HG02884 (cell line): Measurements from ENCODE around the gene BTBD19.
A peak's percentile ranks its signal among the peaks of the same experiment; 100 is the strongest.
"Not testable (repeated sequence)": the region's sequence is repeated elsewhere in the genome, so short reads cannot be mapped to it uniquely, and the experiment has no call there.

Experiments used
- ATAC-seq: cut with Tn5 transposase; IDR thresholded peaks from one replicate; pipeline ENCODE4 v1.9.1; 2021; ENCODE audit warnings: mild to moderate bottlenecking, moderate library complexity; ENCODE audit not compliant: unreplicated experiment

Gene BTBD19, protein sequence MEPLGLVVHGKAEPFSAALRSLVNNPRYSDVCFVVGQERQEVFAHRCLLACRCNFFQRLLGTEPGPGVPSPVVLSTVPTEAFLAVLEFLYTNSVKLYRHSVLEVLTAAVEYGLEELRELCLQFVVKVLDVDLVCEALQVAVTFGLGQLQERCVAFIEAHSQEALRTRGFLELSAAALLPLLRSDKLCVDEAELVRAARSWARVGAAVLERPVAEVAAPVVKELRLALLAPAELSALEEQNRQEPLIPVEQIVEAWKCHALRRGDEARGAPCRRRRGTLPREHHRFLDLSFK

DNA sequence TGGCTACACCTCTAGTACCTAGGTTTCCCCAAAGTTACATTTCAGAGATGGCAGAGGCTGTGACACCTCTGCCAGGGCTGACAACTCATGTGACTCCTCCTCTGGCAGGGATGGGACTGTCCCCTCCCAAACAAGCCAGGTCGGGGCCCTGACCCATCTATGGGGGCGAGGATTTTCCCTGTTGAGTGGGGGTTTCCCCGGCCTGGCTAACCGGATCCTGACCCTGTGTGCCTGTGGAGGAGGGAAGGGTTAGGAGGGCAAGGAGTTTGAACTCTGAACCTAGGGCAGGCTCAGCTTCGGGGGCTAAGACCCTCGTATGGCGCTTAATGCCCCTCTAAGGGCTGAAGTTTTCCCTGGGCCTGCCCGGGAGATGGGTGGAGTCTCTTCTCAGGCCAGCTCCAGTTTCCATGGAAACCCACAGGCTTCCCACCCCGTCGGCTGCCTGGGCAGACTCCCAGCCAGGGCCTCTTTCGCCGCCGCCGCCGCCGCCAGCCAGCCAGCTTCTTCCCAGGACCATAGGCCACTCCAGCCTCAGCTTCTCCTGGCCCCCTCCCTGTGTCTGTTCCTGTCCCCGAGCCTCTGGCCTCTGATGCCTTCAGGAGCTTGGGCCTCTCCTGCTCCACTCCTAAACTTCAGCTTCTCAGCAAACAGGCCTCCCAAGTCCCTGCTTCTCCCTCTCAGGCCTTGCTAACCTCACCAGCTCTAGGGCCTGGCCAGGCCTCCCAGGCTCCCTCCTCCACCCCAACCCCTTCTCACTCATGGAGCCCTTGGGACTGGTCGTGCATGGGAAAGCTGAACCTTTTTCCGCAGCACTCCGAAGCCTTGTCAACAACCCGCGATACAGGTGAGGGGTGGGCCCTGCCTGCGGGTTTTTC, at the start of gene BTBD19:
BTBD19 (plus strand) TSS at position 461 of the 875 bp plus-strand sequence; CDS start at position 759, 298 bp downstream.
- ATAC-seq = no peak

DNA sequence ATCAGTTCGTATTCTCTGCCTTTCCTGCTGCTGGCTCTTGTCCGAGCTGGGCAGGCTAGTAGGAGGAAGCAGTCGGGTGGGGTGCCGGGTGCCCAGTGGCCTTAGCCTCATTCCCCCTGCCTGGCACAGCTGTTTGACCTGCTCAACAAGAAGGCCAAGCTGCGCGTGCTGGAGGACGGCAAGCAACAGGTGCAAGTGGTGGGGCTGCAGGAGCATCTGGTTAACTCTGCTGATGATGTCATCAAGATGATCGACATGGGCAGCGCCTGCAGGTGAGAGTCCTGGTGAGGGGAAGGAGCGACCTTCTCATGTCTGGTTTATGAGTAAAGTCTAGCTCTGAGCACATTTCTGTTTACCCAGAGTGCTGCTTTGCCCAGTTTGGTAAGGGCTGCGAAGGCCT, 49.2 kb upstream of the BTBD19 start:
- ATAC-seq = no peak

DNA sequence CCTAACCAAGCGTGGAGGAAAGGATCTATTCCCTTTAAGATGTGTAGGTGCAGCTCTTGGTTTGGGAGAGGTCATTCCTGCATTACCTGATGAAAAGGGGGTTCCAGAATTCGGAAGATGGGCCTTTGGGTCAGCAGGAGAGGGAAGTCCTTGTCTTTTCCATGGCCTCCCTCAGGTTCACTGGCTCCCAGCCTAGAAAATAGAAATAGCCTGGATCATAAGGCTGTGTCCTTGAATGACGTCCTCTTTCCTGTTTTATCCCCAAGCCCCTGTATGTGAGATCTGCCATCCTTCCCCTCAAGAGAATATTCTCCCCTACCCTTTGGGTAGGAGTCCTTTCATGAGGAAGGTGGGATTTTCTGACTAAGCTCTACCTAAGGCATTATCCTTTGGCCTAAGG, 47.4 kb upstream of the BTBD19 start:
- ATAC-seq = no peak

DNA sequence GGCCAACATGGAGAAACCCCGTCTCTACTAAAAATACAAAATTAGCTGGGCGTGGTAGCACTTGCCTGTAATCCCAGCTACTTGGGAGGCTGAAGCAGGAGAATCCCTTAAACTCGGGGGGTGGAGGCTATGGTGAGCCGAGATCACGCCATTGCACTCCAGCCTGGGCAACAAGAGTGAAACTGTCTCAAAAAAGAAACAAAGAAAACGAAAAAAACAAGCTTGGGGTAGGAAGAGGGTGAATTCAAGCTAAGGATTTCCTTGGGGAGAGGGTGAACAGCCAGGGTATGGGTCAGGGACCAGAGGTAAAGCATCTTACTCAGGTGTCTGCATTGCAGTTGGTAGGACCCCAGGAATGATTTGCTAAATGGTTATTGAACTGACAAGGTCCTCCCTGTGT, 41.9 kb upstream of the BTBD19 start:
- not testable (repeated sequence) for ATAC-seq

DNA sequence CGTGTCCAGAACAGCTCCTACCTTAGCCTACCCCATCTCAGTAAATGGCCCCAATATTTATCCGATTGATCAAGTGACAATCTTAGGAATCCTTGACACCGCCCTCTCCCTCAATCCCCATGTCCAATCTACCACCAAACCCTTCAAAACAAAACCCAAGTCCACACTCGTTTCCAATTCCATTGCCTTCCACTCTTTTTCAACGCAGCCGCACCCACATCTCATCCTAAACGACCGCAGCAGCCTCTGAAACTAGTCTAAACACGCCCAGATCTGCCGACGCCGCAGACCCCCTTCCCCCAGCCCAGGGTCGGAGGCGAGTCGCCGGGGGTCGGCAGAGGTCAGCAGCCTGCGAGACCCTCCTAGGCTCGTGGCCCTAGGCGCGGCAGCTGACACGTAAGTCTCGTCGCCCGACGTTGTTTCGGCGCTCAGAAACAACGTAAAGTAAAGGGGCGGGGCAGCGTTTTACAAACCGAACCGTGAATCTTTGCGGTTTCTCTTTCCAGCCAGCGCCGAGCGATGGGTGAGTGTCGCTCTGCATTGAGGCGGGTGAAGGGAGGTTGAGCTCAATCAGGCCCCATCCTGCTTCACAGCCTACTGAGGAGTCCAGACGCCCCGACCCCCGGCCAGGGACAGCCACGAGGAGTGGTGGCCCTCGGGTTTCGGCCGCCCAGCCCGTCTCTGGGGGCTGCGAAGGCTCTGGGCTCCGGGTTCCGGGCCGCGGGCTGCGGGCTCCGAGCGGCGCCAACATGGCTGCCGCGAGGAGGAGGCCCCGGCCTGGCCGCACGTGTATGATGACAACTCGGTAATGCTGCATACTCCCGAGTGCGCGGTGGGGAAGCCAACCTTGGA, 33.0 kb upstream of the BTBD19 start, which contains the start of gene RPS8:
RPS8 (plus strand) TSS at position 463 of the 852 bp plus-strand sequence; CDS start at position 520, 57 bp downstream.
- ATAC-seq = peak; percentile 67

DNA sequence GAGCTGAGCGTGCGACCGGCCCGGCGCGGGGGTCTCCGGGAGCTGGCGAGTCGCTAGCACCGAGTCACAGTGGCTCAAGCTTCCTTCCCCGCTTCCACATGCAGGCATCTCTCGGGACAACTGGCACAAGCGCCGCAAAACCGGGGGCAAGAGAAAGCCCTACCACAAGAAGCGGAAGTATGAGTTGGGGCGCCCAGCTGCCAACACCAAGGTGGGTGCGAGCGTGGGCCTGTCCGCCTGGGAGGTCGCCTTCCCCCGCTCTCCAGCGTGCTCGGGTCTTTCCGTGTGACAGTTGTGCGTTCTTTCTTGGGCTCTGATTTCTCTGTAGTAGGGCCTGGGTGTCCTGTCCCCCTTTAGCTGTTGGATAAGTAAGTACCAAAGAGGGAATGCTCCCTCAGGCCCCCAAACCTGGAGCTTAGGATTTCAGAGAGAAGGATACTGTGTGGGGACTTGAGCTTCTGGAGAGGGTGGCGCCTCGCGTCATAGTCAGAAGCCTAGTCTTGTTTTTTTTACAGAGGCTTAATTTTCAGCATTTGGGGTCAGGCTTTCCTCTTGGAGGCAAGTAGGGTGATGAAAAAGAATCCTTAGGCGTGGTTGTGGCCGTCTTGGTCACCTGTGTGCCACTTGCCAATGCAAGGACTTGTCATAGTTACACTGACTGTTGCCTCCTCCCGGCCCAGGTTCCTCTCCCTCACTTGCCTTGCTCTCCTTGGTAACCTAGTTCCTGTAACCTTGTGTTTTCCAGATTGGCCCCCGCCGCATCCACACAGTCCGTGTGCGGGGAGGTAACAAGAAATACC, 32.2 kb upstream of the BTBD19 start:
- ATAC-seq = no peak

DNA sequence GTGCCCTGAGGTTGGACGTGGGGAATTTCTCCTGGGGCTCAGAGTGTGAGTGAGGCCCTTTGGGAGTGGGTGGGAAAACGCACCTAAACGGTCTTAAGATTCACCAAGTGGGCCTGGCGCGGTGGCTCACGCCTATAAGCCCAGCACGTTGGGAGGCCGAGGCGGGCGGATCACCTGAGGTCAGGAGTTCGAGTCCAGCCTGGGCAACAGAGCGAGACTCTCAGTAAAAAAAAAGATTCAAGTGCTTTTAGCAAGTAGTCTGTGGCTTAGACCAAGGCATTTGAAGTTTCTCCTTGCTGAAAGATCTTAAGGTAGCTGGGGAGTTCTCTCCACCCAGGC, 31.6 kb upstream of the BTBD19 start:
- no peak for ATAC-seq

DNA sequence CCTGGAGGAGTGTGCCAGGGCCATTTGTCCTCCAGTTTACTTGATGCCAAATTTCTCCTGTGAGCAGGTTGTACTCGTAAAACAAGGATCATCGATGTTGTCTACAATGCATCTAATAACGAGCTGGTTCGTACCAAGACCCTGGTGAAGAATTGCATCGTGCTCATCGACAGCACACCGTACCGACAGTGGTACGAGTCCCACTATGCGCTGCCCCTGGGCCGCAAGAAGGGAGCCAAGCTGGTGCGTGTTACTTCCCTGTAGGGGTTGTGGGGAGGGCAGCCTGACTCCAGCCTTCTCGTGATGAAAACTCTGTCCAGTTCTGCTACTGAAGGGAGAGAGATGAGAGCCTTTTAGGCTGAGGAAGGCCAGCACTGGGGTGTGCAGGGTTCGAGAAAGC, 30.8 kb upstream of the BTBD19 start:
- no peak for ATAC-seq

DNA sequence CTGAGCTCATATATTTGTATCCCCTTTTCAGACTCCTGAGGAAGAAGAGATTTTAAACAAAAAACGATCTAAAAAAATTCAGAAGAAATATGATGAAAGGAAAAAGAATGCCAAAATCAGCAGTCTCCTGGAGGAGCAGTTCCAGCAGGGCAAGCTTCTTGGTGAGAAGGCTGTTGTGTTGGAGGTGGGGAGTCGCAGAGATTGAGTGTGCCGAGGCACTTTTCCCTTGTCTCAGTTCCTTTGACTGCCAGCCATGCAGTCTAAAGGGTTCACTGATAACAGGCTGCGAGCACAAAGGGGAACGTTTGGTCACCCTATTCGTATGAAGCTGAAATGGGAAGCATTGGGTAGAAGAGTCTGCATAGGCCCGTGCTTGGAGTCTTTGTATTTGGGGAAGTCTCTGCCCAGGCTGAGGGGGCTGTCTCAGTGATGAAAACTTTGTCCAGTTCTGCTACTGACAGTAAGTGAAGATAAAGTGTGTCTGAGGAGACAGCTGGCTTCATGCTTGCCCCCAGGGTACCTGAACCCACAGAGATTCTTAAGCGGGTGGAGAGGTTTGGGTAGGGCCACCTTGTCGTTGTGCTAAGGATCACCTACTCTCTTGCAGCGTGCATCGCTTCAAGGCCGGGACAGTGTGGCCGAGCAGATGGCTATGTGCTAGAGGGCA, 30.2 kb upstream of the BTBD19 start:
- no peak for ATAC-seq

DNA sequence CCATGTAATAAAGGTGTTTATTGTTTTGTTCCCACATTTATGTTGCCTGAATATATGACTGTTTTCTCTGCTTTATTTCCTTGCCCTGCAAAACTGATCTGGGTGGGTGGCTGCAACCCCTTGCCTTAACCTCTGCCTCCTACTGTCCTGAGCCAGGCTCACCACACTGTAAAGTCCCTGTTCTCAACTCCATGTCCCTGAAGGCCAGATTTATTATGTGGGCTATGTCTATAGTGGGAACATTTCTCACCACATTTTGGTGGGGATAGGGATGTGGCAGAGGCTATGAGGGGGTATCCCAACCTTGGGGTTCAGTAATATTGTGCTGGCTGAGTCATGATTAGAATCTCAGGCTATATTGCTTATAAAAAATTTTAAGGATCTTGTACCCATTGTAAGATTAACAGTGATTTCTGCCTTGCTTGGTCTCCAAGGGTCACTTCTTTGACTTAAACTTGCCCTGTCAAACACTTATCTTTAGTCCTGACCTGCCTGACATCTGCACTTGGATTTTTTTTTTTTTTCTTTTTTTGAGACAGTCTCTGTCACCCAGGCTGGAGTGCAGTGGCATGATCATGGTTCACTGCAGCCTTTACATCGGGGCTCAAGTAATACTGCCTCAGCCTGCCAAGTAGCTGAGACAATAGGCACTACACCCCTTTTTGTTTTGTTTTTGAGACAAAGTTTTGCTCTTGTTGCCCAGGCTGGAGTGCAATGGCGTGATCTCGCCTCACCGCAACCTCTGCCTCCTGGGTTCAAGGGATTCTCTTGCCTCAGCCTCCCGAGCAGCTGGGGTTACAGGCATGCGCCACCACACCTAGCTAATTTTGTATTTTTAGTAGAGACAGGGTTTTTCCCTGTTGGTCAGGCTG, 29.4 kb upstream of the BTBD19 start:
- ATAC-seq = no peak

DNA sequence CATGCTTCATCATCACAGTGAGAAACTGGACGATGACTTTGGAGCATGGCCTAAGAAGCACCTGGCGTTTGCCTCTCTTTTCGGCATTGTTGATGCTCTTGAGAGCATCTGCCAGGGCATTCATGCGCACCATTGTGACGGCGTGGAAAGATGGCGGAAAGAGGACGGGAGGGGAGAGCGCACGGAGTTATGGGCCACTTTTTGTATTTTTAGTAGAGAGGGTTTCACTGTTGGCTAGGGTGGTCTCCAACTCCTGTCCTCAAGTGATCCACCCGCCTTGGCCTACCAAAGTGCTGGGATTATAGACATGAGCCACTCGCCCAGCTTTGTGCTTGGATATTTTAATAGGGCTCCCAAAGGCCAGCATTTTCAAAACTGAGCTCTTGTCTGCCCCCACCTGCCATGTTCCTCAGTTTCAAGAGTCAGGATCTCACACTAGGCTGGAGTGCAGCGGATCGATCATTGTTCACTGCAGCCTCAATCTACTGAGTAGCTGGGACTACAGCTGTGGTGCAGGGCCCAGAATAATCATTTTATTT, 27.7 kb upstream of the BTBD19 start:
- ATAC-seq = no peak

DNA sequence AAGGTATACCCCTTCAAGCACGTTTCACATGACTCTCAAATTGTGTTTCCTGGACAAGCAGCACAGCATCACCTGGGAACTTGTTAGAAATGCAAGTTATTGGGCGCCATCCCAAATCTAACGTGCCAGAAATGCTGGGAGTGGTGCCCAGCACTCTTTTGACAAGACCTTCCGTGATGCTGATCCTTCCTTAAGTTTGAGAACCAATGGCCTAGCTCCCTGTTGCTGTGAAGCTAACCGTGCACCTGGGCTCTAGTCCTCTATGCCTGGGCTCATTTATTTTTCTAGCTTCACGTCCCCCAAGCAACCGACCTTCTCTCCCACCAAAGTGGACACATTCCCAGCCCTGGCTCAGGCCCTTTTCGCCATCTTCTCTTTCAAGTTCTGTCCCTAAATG, 24.6 kb upstream of the BTBD19 start:
- ATAC-seq = no peak

DNA sequence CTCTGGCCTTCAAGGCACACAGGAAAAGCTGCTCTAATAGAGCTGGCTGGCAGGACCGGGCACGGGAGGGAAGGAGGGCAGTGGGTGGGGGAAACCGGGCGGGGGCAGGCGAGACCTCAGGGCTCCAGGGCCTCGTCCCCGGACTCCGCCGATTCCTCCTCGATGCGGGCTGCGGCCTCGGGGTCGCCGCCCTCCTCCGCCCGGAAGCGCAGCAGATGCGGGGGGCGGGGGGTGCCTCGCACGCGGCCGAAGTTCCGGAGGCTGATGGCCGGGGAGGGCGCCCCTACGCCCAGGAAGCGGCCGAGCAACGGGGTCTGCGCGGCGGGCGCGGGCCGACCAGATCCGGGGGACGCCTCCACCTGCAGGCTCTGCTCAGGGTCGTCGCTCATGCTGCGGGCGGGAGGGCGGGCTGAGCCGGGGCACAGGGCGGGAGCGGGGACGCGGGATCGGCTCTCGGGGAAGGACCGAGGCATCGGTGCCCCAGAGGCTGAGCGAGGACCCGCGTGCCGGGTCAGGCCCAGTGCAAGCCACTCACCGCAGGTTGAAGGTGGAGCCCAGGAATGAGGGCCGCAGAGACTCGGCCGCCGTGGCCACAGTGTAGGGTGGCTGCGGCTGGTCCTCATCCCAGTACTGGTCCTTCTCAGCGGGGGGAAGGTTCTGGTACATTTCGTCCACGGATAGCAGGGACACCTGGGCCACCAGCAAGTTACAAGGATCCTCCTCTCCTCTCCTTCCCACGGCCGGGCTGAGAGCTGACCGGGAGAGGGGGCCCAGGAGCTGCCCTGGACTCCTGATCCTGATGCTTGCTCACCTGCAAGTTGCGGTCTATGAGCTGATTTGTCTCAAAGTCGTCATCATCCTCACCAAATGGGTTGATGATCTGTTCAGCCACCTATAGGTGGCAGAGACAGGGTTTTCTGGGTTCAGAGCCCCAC, 24.0 kb upstream of the BTBD19 start:
- ATAC-seq = no peak

DNA sequence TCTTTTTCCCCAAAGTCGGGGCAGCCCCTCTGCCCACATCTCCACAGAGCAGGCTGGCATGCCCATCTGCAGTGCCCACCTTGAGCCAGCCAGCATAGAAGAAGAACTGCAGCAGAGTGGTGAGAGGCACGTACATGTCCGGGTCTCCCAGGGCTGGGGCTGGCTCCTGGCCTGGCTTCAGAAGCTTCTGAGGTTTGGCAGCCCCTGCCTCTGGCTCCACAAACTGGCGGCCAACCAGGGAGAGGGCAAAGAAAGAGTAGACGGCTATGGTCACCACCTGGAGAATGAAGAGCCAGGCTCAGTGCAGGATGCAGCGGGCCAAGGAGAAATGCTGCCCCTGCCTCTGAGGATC, 23.3 kb upstream of the BTBD19 start:
- no peak for ATAC-seq

DNA sequence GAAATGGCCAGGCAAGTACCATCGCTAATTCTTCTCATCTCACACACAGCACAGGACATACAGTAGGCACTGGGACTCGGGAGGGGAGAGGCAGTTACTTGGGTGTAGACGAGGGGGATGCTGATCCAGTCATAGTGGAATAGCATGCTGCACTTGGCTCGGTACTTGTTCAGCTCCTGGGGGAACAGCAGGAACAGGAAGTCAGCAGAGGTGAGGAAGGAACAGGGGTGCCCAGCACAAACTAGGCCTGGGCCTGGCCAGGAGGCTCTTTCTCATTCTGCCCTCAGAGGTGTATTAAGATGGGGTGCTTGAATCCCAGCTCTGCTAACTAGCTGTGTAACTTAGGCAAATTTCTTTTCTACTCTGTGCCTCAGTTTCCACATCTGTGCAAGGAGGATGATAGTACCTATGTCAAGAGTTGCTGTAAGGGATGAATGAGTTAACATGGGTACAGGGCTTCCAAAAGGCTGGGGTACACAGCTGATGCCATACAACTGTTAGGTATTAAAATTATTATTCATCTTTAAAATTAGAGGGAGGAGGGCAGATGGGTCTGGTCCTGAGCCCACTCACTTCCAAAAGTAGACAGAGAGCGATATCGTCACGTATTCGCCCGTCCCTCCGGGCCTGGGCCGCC, 22.7 kb upstream of the BTBD19 start:
- ATAC-seq = no peak

DNA sequence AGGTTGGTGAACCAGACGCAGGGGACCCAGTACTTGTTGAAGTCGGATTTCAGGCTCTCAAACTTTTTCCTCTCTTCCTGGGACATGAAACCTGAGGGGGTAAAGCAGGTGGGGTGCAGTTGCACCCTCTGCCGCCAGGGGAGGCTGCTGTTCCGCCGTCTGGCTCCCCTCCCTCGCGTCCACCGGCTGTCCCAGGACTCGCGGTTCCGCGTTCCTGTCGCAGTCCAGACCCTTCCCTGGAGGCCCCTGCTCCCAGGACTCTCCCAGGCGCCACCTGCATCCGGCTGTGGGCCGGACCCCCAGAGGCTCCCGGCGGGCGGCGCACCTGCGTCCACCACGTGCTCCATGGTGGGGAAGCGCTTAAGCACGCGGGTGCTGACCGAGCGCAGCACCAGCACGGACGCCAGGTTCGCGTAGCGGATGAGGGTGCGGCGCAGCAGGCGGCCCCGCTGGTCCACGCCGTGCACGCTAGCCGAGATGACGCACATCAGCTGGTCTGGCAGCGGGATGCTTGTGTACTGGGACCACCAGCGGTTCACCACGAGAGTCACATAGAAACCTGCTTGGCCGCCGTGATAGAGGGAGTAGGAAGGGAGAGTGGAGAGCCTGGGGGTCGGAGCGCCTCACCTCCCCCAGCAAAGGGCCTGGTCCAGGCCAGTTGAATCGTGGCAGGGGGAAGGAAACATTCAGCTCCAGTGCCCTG, 22.0 kb upstream of the BTBD19 start:
- ATAC-seq = no peak
